Upper lobe of left lung (tissue), 4 donors: ENCODE measurements around the gene ECPAS.

Experiments used
- CTCF ChIP-seq, 6 experiments: fragments of 450-650 bp in 4 of 6; fragments of 200-600 bp in 2 of 6; sonication (generic) in 2 of 6; IDR thresholded peaks; one replicate each; pipeline ENCODE4 v1.5.1; 2016 to 2019; ENCODE audit warnings: antibody characterized with exemption in 6 of 6
- POLR2A ChIP-seq, 4 donors: fragments of 450-650 bp; IDR thresholded peaks; one replicate each; pipeline ENCODE4 v1.5.1; 2016 to 2017; ENCODE audit warnings: antibody characterized with exemption in 4 of 4, mild to moderate bottlenecking in 2 of 4

- TF ChIP-seq CTCF (IDR thresholded peaks at IDR 0.05) (no peak), POLR2A (IDR thresholded peaks at IDR 0.05) (no peak)
Observed at GRCh38 chr9:111438541-111439235, 45.5 kb downstream of the ECPAS start.
